HEK293 (cell line): ENCODE data around the gene PGBD1.
A peak's percentile ranks its signal among the peaks of the same experiment; 100 is the strongest.

Source experiments
- KLF10 ChIP-seq: fragments of 450-650 bp; IDR thresholded peaks from 2 replicates; pipeline ENCODE4 v1.5.1; 2018; ENCODE audit warnings: missing biosample characterization, mild to moderate bottlenecking, missing genetic modification characterization
- KLF8 ChIP-seq: fragments of 450-650 bp; formaldehyde crosslinking; IDR thresholded peaks from 2 replicates; pipeline ENCODE4 v1.5.1; 2016; ENCODE audit warnings: missing biosample characterization, missing genetic modification characterization
- ZBTB17 ChIP-seq: fragments of 450-650 bp; formaldehyde crosslinking; IDR thresholded peaks from 2 replicates; pipeline ENCODE4 v1.5.1; 2016; ENCODE audit warnings: missing biosample characterization, missing genetic modification characterization
- ZBTB48 ChIP-seq: fragments of 450-650 bp; formaldehyde crosslinking; IDR thresholded peaks from 2 replicates; pipeline ENCODE4 v1.5.1; 2016; ENCODE audit warnings: missing biosample characterization, missing genetic modification characterization
- ZBTB8A ChIP-seq: fragments of 450-650 bp; formaldehyde crosslinking; IDR thresholded peaks from 2 replicates; pipeline ENCODE4 v1.5.1; 2016; ENCODE audit warnings: missing biosample characterization, missing genetic modification characterization
- ZNF157 ChIP-seq: fragments of 450-650 bp; formaldehyde crosslinking; IDR thresholded peaks from 2 replicates; pipeline ENCODE4 v1.5.1; 2016; ENCODE audit warnings: missing biosample characterization, missing genetic modification characterization
- ZNF2 ChIP-seq: fragments of 450-650 bp; formaldehyde crosslinking; IDR thresholded peaks from 2 replicates; pipeline ENCODE4 v1.5.1; 2016; ENCODE audit warnings: missing biosample characterization, missing genetic modification characterization
- ZNF24 ChIP-seq: fragments of 450-650 bp; formaldehyde crosslinking; IDR thresholded peaks from 2 replicates; pipeline ENCODE4 v1.5.1; 2016; ENCODE audit warnings: missing biosample characterization, missing genetic modification characterization
- ZNF302 ChIP-seq: fragments of 450-650 bp; formaldehyde crosslinking; IDR thresholded peaks from 2 replicates; pipeline ENCODE4 v1.5.1; 2016; ENCODE audit warnings: missing biosample characterization, missing genetic modification characterization, low read depth
- ZNF335 ChIP-seq: fragments of 450-650 bp; formaldehyde crosslinking; conservative IDR thresholded peaks from 2 replicates; pipeline ENCODE4 v1.5.1; 2016; ENCODE audit warnings: missing biosample characterization, missing genetic modification characterization
- ZNF391 ChIP-seq: fragments of 450-650 bp; formaldehyde crosslinking; IDR thresholded peaks from 2 replicates; pipeline ENCODE4 v1.5.1; 2016; ENCODE audit warnings: low read depth, missing biosample characterization, missing genetic modification characterization, borderline replicate concordance
- ZNF416 ChIP-seq: fragments of 450-650 bp; formaldehyde crosslinking; IDR thresholded peaks from 2 replicates; pipeline ENCODE4 v1.5.1; 2016; ENCODE audit warnings: missing biosample characterization, missing genetic modification characterization
- ZNF529 ChIP-seq: fragments of 450-650 bp; formaldehyde crosslinking; IDR thresholded peaks from 2 replicates; pipeline ENCODE4 v1.5.1; 2017; ENCODE audit warnings: missing genetic modification characterization, missing biosample characterization; ENCODE audit not compliant: insufficient replicate concordance
- ZNF600 ChIP-seq: fragments of 450-650 bp; formaldehyde crosslinking; IDR thresholded peaks from 2 replicates; pipeline ENCODE4 v1.5.1; 2016; ENCODE audit warnings: missing biosample characterization, missing genetic modification characterization
- ZNF629 ChIP-seq: fragments of 450-650 bp; formaldehyde crosslinking; IDR thresholded peaks from 2 replicates; pipeline ENCODE4 v1.5.1; 2017; ENCODE audit warnings: missing biosample characterization, missing genetic modification characterization
- ZNF701 ChIP-seq: fragments of 450-650 bp; formaldehyde crosslinking; IDR thresholded peaks from 2 replicates; pipeline ENCODE4 v1.5.1; 2016; ENCODE audit warnings: missing biosample characterization, missing genetic modification characterization
- ZSCAN30 ChIP-seq: fragments of 450-650 bp; IDR thresholded peaks from 2 replicates; pipeline ENCODE4 v1.5.1; 2018; ENCODE audit warnings: missing biosample characterization, mild to moderate bottlenecking, missing genetic modification characterization, moderate library complexity
- TF ChIP-seq, protein P1 (sequence below): fragments of 450-650 bp; formaldehyde crosslinking; IDR thresholded peaks from 2 replicates; pipeline ENCODE4 v1.5.1; 2016; ENCODE audit warnings: missing biosample characterization, missing genetic modification characterization
- TF ChIP-seq, protein P2 (sequence below): fragments of 450-650 bp; formaldehyde crosslinking; IDR thresholded peaks from 2 replicates; pipeline ENCODE4 v1.5.1; 2017; ENCODE audit warnings: missing biosample characterization, missing genetic modification characterization
- TF ChIP-seq, protein P3 (sequence below): fragments of 450-650 bp; formaldehyde crosslinking; IDR thresholded peaks from 2 replicates; pipeline ENCODE4 v1.5.1; 2017; ENCODE audit warnings: missing biosample characterization, missing genetic modification characterization
- TF ChIP-seq, protein P4 (sequence below): fragments of 450-650 bp; formaldehyde crosslinking; IDR thresholded peaks from 2 replicates; pipeline ENCODE4 v1.5.1; 2016; ENCODE audit warnings: missing biosample characterization, missing genetic modification characterization
- TF ChIP-seq, protein P5 (sequence below): sonication (generic); formaldehyde crosslinking; IDR thresholded peaks from 2 replicates; pipeline ENCODE4 v1.8.1; 2022; ENCODE audit warnings: mild to moderate bottlenecking, moderate library complexity, missing genetic modification reagents
- TF ChIP-seq, protein P6 (sequence below): fragments of 450-650 bp; formaldehyde crosslinking; IDR thresholded peaks from 2 replicates; pipeline ENCODE4 v1.5.1; 2017; ENCODE audit warnings: missing biosample characterization, missing genetic modification characterization
- TF ChIP-seq, protein P7 (sequence below): fragments of 450-650 bp; formaldehyde crosslinking; IDR thresholded peaks from 2 replicates; pipeline ENCODE4 v1.5.1; 2016; ENCODE audit warnings: missing biosample characterization, missing genetic modification characterization
- TF ChIP-seq, protein P8 (sequence below): fragments of 450-650 bp; formaldehyde crosslinking; IDR thresholded peaks from 2 replicates; pipeline ENCODE4 v1.5.1; 2016; ENCODE audit warnings: missing biosample characterization, missing genetic modification characterization

The PGBD1 gene

DNA sequence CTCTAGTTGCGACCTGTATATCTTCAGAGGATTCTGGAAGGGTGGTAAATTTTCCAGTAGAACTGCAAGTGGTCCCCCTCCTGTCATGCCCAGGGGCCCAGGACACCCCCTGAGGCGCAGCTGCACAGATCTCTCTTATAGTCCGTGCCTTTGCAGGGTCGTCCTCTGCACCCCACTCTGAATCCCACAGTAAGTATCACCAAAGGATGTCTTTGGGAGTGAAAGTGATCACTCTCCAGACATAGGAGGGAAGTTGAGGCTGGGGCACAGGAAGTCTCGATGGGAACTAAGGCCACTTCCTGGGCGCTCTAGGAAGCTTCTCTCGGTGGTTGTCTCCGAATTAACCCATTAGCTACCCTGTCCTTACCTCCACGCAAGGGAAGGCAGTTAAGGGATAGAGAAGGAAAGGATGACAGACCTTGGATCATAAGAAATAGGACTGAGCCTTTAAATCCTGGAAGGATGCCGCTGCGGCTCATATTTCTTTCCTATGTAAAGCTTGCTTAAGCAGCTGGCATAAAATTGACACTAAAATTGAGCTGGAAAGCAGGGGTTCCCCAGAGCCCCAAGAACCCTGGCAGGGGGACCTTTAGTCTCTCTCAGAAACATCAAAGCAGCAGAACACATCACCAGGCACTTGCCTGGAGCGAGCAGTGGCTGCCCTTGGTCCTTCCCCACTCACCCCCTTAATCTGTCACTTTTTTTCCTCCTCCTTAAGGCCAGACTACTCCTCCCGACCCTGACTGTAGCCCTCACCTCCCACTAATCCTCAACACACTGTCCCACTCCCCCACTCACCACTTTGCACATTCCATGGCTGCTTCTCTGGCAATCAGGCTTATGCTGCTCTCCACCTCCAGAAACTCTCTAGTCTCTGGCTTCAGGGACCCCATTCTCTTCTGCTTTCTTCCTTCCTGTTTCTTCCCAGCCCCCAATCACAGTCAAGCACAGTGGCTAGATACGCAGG lies 29.1 kb upstream of the PGBD1 start, which contains the start of gene ZKSCAN4 (continued):
- TF ChIP-seq, protein P1, sequence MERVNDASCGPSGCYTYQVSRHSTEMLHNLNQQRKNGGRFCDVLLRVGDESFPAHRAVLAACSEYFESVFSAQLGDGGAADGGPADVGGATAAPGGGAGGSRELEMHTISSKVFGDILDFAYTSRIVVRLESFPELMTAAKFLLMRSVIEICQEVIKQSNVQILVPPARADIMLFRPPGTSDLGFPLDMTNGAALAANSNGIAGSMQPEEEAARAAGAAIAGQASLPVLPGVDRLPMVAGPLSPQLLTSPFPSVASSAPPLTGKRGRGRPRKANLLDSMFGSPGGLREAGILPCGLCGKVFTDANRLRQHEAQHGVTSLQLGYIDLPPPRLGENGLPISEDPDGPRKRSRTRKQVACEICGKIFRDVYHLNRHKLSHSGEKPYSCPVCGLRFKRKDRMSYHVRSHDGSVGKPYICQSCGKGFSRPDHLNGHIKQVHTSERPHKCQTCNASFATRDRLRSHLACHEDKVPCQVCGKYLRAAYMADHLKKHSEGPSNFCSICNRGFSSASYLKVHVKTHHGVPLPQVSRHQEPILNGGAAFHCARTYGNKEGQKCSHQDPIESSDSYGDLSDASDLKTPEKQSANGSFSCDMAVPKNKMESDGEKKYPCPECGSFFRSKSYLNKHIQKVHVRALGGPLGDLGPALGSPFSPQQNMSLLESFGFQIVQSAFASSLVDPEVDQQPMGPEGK (tag by site-specific recombination): peak; percentile 37; the same call in 1 of the 2 replicates
- TF ChIP-seq ZNF629 (tag by site-specific recombination) (peak; percentile 67; the same call in 1 of the 2 replicates), ZNF600 (tag by site-specific recombination) (no peak), ZNF302 (tag by site-specific recombination) (no peak), ZNF335 (peak; percentile 82), ZNF391 (tag by site-specific recombination) (peak; percentile 44; the same call in 1 of the 2 replicates), ZNF157 (tag by site-specific recombination) (no peak), ZBTB48 (tag by site-specific recombination) (peak; percentile 86), ZBTB8A (peak; percentile 62), ZNF2 (tag by site-specific recombination) (peak; percentile 63; the same call in 1 of the 2 replicates), ZSCAN30 (peak; percentile 90), ZNF701 (tag by site-specific recombination) (no peak), KLF8 (peak; percentile 70; the same call in 1 of the 2 replicates), KLF10 (tag by site-specific recombination) (0 out of 2 replicates have a peak, but pooled peaks have one; percentile 39), ZNF24 (peak; percentile 64), ZNF416 (tag by site-specific recombination) (no peak), ZBTB17 (tag by site-specific recombination) (peak; percentile 49; the same call in 1 of the 2 replicates), ZNF529 (tag by site-specific recombination) (no peak)
- TF ChIP-seq, protein P2, sequence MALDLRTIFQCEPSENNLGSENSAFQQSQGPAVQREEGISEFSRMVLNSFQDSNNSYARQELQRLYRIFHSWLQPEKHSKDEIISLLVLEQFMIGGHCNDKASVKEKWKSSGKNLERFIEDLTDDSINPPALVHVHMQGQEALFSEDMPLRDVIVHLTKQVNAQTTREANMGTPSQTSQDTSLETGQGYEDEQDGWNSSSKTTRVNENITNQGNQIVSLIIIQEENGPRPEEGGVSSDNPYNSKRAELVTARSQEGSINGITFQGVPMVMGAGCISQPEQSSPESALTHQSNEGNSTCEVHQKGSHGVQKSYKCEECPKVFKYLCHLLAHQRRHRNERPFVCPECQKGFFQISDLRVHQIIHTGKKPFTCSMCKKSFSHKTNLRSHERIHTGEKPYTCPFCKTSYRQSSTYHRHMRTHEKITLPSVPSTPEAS (tag by site-specific recombination): no peak; the same call in 1 of the 2 replicates
- TF ChIP-seq, protein P3, sequence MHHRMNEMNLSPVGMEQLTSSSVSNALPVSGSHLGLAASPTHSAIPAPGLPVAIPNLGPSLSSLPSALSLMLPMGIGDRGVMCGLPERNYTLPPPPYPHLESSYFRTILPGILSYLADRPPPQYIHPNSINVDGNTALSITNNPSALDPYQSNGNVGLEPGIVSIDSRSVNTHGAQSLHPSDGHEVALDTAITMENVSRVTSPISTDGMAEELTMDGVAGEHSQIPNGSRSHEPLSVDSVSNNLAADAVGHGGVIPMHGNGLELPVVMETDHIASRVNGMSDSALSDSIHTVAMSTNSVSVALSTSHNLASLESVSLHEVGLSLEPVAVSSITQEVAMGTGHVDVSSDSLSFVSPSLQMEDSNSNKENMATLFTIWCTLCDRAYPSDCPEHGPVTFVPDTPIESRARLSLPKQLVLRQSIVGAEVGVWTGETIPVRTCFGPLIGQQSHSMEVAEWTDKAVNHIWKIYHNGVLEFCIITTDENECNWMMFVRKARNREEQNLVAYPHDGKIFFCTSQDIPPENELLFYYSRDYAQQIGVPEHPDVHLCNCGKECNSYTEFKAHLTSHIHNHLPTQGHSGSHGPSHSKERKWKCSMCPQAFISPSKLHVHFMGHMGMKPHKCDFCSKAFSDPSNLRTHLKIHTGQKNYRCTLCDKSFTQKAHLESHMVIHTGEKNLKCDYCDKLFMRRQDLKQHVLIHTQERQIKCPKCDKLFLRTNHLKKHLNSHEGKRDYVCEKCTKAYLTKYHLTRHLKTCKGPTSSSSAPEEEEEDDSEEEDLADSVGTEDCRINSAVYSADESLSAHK: 0 out of 2 replicates have a peak, but pooled peaks have one; percentile 8
- TF ChIP-seq, protein P4, sequence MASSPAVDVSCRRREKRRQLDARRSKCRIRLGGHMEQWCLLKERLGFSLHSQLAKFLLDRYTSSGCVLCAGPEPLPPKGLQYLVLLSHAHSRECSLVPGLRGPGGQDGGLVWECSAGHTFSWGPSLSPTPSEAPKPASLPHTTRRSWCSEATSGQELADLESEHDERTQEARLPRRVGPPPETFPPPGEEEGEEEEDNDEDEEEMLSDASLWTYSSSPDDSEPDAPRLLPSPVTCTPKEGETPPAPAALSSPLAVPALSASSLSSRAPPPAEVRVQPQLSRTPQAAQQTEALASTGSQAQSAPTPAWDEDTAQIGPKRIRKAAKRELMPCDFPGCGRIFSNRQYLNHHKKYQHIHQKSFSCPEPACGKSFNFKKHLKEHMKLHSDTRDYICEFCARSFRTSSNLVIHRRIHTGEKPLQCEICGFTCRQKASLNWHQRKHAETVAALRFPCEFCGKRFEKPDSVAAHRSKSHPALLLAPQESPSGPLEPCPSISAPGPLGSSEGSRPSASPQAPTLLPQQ (tag by site-specific recombination): peak; percentile 63
- TF ChIP-seq, protein P5, sequence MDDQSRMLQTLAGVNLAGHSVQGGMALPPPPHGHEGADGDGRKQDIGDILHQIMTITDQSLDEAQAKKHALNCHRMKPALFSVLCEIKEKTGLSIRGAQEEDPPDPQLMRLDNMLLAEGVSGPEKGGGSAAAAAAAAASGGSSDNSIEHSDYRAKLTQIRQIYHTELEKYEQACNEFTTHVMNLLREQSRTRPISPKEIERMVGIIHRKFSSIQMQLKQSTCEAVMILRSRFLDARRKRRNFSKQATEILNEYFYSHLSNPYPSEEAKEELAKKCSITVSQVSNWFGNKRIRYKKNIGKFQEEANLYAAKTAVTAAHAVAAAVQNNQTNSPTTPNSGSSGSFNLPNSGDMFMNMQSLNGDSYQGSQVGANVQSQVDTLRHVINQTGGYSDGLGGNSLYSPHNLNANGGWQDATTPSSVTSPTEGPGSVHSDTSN (CRISPR knock-in tag): 0 out of 2 replicates have a peak, but pooled peaks have one; percentile 54
- TF ChIP-seq, protein P6, sequence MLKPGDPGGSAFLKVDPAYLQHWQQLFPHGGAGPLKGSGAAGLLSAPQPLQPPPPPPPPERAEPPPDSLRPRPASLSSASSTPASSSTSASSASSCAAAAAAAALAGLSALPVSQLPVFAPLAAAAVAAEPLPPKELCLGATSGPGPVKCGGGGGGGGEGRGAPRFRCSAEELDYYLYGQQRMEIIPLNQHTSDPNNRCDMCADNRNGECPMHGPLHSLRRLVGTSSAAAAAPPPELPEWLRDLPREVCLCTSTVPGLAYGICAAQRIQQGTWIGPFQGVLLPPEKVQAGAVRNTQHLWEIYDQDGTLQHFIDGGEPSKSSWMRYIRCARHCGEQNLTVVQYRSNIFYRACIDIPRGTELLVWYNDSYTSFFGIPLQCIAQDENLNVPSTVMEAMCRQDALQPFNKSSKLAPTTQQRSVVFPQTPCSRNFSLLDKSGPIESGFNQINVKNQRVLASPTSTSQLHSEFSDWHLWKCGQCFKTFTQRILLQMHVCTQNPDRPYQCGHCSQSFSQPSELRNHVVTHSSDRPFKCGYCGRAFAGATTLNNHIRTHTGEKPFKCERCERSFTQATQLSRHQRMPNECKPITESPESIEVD (tag by site-specific recombination): 0 out of 2 replicates have a peak, but pooled peaks have one; percentile 5
- TF ChIP-seq, protein P7, sequence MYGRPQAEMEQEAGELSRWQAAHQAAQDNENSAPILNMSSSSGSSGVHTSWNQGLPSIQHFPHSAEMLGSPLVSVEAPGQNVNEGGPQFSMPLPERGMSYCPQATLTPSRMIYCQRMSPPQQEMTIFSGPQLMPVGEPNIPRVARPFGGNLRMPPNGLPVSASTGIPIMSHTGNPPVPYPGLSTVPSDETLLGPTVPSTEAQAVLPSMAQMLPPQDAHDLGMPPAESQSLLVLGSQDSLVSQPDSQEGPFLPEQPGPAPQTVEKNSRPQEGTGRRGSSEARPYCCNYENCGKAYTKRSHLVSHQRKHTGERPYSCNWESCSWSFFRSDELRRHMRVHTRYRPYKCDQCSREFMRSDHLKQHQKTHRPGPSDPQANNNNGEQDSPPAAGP: peak; percentile 56; the same call in 1 of the 2 replicates
- TF ChIP-seq, protein P8, sequence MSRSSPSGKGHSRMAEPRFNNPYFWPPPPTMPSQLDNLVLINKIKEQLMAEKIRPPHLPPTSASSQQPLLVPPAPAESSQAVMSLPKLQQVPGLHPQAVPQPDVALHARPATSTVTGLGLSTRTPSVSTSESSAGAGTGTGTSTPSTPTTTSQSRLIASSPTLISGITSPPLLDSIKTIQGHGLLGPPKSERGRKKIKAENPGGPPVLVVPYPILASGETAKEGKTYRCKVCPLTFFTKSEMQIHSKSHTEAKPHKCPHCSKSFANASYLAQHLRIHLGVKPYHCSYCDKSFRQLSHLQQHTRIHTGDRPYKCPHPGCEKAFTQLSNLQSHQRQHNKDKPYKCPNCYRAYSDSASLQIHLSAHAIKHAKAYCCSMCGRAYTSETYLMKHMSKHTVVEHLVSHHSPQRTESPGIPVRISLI (tag by site-specific recombination): no peak
